Calu3 (cell line): Measurements from ENCODE around the gene PAQR8. TPM values are rescaled to one million over a fixed set of nuclear protein-coding genes. Genes with fewer than 3 reads are reported as not detected.

Experiments
- BruUV-seq: library from RNA; stranded (reverse); fragments of 400-500 nt; replicated peaks from 2 replicates; lab custom pipeline; 2021; lab: Mats Ljungman, UMichigan
- CTCF ChIA-PET: fragments of 300-600 bp; sonication (Branson Sonifier 250); formaldehyde crosslinking; loops from one replicate; lab custom pipeline; 2022; ENCODE audit warnings: antibody characterized with exemption; lab: Charles Lee
- DNase-seq: peaks from one replicate; pipeline ENCODE4 v3.0.0; 2022
- H3K27ac Mint-ChIP-seq: one replicate; pipeline ENCODE4 v1.8.0; 2022; ENCODE audit warnings: mixed read lengths; ENCODE audit not compliant: unreplicated experiment
- H3K27me3 Mint-ChIP-seq: one replicate; pipeline ENCODE4 v1.8.0; 2022; ENCODE audit warnings: mixed read lengths; ENCODE audit not compliant: unreplicated experiment
- H3K36me3 Mint-ChIP-seq: one replicate; pipeline ENCODE4 v1.8.0; 2022; ENCODE audit warnings: mild to moderate bottlenecking, moderate library complexity, mixed read lengths; ENCODE audit not compliant: insufficient read depth, unreplicated experiment
- H3K4me1 Mint-ChIP-seq: one replicate; pipeline ENCODE4 v1.8.0; 2022; ENCODE audit warnings: mild to moderate bottlenecking, low read depth, mixed read lengths; ENCODE audit not compliant: unreplicated experiment
- H3K4me3 Mint-ChIP-seq: one replicate; pipeline ENCODE4 v1.8.0; 2022; ENCODE audit warnings: mild to moderate bottlenecking, low read depth, moderate library complexity, mixed read lengths; ENCODE audit not compliant: unreplicated experiment
- H3K9me3 Mint-ChIP-seq: one replicate; pipeline ENCODE4 v1.8.0; 2022; ENCODE audit warnings: low read depth, mixed read lengths; ENCODE audit not compliant: unreplicated experiment
- CTCF ChIP-seq: fragments of 200-600 bp; IDR thresholded peaks from one replicate; pipeline ENCODE4 v1.8.0; 2022; ENCODE audit warnings: antibody characterized with exemption; ENCODE audit not compliant: unreplicated experiment
- intact Hi-C: fragments of 100-400 bp; cut with micrococcal nuclease; formaldehyde crosslinking; loops from one replicate; pipeline ENCODE4 v1.10.0; 2022; ENCODE audit not compliant: unreplicated experiment
- total RNA-seq: library from RNA; stranded (reverse); gene quantifications from 2 replicates; pipeline ENCODE4 v1.2.3, GENCODE V29; 2022

Gene PAQR8
- total RNA-seq, 1 experiment from 2014 or later, result 16.3 TPM

- BruUV-seq, result no TSS peak
- intact Hi-C loops, result loop anchor here (1.0 to 5.0 kb wide), 3 partner anchors 29 to 76 kb away; no protein-coding TSS in a partner anchor
- CTCF ChIA-PET, result interaction anchor here (0.6 to 2.2 kb wide), 10 partner anchors 8 to 605 kb away, joined by 3 to 6 read pairs (median 4); partner anchors contain the start of gene MCM3
- no peaks in the 10 kb centered on the region for H3K9me3 Mint-ChIP-seq
- peak overlapping the region; percentile 100 for H3K4me3 Mint-ChIP-seq
- peaks cover 33% of the 10 kb centered on the region for H3K36me3 Mint-ChIP-seq
- TF ChIP-seq CTCF, result no peak
- peak overlapping the region; percentile 95 for H3K27ac Mint-ChIP-seq
- H3K27me3 Mint-ChIP-seq, result no peaks in the 10 kb centered on the region
- DNase-seq, result peak; percentile 41
- H3K4me1 Mint-ChIP-seq, result peaks cover 39% of the 10 kb centered on the region
These were observed 684 bp downstream of the PAQR8 start for GRCh38 chr6:52362443-52363227.

GRCh38 chr6:52363228-52363867 lies 1.4 kb downstream of the PAQR8 start:
- CTCF ChIA-PET, result interaction anchor here (1.2 to 2.2 kb wide), 3 partner anchors 11 to 27 kb away, joined by 3 to 6 read pairs (median 5); no protein-coding TSS in a partner anchor
- no peaks in the 10 kb centered on the region for H3K27me3 Mint-ChIP-seq
- TF ChIP-seq CTCF, result no peak
- BruUV-seq, result no TSS peak
- DNase-seq, result no peak
- intact Hi-C loops, result loop anchor here (2.0 to 5.0 kb wide), 2 partner anchors 56 to 77 kb away; no protein-coding TSS in a partner anchor
- H3K9me3 Mint-ChIP-seq, result no peaks in the 10 kb centered on the region
- peak overlapping the region; percentile 95 for H3K27ac Mint-ChIP-seq
- peak overlapping the region; percentile 100 for H3K4me3 Mint-ChIP-seq
- H3K36me3 Mint-ChIP-seq, result peaks cover 40% of the 10 kb centered on the region
- peaks cover 46% of the 10 kb centered on the region for H3K4me1 Mint-ChIP-seq

- Mint-ChIP-seq H3K36me3 (peaks cover 48% of the 10 kb centered on the region), H3K27me3 (no peaks in the 10 kb centered on the region), H3K9me3 (no peaks in the 10 kb centered on the region), H3K4me3 (peak overlapping the region; percentile 100), H3K4me1 (peaks cover 48% of the 10 kb centered on the region), H3K27ac (no peak overlapping the region)
- TF ChIP-seq CTCF, result no peak
- intact Hi-C loops, result loop anchor here (5.0 kb wide), 1 partner anchor 57 kb away; no protein-coding TSS in a partner anchor
- no peak for DNase-seq
- no TSS peak for BruUV-seq
- CTCF ChIA-PET, result interaction anchor here (0.8 to 2.2 kb wide), 4 partner anchors 12 to 36 kb away, joined by 3 to 6 read pairs (median 4); no protein-coding TSS in a partner anchor
These were observed 2.7 kb downstream of the PAQR8 start for GRCh38 chr6:52364480-52365166.

- Mint-ChIP-seq H3K27me3 (no peaks in the 10 kb centered on the region), H3K27ac (no peak overlapping the region), H3K4me3 (no peak overlapping the region), H3K4me1 (peaks cover 54% of the 10 kb centered on the region), H3K36me3 (peaks cover 48% of the 10 kb centered on the region), H3K9me3 (no peaks in the 10 kb centered on the region)
- no peak for TF ChIP-seq CTCF
- BruUV-seq, result no TSS peak
- CTCF ChIA-PET, result interaction anchor here (1.3 kb wide), 1 partner anchor 13 kb away, joined by 3 read pairs; no protein-coding TSS in a partner anchor
- DNase-seq, result no peak
- intact Hi-C loops, result no loop called here
These were observed 3.4 kb downstream of the PAQR8 start for GRCh38 chr6:52365317-52365716.
